Germinal center (tissue), 1 donor: Measurements from ENCODE around the gene MDM2.

Source experiments
- DNase-seq: peaks from one replicate; pipeline ENCODE4 v3.0.0; 2012; ENCODE audit warnings: mixed read lengths, low spot score

MDM2 gene

DNA sequence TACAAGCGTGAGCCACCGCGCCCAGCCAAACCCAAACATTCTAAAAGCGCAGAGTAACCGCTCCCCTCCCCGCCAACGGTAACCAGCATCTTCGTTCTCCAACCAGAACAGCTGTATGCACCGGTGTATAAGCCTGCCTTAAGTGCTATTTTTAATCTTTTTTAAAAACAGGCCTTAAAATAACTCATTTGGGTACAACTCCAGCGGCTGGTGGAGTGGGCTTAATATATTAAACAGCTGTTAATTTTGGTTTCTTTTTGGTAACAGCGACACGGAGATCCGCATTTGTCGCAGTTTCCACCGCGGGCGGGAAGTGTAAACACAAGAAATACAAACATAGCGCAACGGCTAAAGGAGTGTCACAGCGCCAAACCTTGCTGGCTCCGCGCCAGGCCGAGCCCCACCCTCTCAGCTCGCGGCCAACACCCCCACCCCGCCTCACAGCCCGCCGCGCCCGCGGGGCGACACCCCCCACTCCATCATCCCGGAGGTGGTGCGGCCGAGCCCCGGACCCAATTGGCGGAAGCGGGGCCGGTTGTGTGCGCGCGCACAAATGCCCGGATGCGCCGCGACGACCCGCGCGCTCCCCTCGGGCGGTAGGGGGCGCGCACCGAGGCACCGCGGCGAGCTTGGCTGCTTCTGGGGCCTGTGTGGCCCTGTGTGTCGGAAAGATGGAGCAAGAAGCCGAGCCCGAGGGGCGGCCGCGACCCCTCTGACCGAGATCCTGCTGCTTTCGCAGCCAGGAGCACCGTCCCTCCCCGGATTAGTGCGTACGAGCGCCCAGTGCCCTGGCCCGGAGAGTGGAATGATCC is at the start of gene MDM2:
Gene MDM2 (plus strand): TSS at position 602 of the 812 bp plus-strand sequence. CDS start 301 bp downstream, outside the sequence.
- DNase-seq: peak; percentile 98

DNA sequence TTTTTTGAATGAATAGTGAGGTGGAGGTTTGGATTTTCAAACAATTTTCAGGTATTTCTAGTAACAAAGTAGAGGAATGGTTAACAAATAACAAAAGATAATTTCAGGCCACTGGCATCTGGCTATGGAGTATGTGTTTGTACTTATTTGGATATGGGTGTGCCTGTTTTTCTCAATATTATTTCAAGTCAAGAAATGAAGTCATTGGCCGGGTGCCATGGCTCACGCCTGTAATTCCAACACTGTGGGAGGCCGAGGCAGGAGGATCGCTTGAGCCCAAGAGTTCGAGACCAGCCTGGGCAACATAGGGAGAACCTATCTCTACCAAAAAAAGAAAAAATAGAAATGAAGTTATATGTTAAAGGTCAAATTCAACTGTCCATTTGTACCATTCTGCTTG is 48.1 kb upstream of the MDM2 start:
- no peak for DNase-seq

DNA sequence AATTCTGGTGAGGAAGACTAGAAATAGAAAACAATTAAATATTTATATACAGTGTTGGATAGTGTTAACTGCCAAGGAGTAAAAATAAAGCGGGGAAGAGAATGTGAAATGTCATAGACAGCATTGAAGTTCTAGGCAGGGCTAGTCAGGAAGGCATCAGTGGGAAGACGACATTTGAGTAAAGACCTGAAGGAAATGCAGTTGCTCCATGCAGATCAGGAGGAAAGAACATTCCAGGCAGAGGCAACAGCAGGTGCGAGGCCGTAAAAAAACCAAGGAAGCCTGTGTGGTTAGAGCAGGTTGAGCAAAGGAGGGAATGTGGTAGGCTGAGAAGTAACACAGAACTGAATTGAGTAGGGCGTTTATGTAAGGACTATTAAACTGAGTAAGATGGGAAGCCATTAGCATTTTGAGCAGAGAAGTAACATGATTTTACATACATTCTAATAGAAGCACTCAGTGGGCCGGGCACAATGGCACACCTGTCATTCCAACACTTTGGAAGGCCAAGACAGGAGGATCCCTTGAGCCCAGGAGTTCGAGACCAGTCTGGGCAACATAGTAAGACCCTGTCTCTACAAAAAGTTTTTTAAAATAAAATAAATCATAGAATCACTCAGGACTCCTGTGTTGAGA is 47.1 kb upstream of the MDM2 start:
- DNase-seq: no peak

DNA sequence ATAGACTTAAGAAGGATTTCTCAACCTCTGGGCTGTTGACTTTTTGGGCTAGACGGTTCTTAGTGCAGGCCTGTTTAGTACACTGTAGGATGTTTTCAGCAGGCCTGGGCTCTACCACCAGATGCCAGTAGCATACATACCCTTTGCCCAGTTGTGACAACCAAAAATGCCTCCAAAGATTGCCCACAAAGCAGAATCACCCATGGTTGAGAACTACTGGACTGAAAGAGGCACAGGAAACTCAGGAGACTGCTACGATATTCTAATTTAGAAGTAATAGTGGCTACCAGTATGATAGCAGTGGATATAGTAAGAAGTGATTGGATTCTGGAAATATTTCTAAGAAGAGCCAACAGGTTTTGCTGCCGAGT is 46.5 kb upstream of the MDM2 start:
- no peak for DNase-seq

DNA sequence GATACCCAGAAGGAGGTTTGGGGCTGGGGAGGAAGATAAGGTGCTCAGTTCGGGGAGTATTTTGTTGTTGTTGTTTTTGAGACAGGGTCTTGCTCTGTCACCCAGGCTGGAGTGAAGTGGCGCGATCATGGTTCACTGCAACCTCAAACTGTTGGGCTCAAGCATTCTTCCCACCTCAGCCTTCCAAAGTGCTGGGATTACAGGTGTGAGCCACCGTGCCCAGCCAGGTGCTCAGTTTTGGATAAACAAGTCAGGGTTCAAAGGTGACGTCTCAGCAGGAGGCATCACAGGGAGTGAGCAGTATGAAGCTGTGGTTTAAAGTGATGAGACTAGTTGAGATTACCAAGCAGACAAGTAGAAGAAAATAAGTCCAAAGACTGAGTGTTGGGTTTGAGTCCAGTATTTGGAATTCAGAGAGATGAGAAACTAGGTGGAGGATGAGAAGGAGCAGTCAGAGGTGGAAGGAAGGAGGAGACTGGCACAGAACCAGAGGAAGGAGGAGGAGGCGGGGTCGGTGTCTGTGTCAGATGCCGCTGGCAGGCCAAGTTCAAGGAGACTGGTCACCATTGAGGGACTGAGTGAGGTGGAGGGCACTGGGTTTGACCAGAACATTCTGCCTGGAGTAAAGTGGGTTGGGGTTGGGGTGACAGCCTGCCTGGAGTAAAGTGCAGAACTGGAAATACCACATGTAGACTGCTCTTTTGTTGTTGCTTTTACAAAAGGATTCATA is 45.9 kb upstream of the MDM2 start:
- DNase-seq: no peak

DNA sequence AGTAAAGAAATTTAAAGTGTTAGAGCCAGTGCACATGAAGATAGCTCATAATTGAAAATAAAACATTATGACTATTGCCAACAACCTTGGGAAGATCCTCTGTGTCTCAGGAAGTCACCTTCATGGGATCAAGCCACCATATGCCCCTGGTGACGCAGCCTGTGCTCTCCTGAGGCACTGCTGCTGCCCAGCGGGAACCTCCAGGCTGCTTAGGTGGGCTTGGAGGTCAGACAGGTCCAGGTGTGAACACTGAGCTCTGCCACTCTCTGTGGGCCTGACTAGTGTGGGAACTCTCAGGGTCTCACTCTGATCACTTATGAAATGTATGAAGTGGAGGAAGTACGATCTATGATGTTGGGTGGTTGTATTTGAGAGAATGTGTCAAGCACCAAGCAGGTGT is 45.3 kb upstream of the MDM2 start:
- no peak for DNase-seq

DNA sequence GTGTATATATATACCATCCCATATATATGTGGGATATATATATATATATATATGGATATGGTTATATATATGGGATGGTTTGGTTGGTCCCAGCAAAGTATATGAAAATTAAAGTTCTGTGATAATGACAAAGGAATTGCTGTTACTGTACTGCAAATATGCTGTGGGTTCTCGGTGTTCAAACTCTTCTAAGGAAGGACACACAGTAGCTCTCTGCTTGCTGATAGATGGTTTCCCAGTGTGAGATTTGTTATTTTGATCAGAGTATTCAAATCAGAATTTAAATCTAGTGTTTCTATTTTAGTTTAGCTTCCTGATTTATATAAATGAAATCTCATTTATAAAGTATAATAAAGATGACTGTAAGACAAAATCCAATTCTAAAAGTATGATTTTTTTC is 42.3 kb upstream of the MDM2 start:
- DNase-seq: no peak

DNA sequence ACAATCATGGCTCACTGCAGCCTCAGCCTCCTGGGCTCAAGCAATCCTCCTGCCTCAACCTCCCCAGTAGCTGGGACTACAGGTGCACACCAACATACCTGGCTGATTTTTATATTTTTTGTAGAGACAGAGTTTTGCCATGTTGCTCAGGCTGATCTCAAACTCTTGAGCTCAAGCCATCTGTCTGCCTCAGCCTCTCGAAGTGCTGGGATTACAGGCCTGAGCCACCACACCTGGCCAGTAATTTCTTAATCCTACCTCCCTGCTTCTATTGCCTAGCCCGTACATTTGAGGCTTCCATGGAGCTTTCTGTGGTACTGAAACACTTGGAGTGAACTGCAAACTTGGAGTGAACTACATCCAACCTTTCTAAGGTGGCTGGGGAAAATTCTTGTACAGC is 41.3 kb upstream of the MDM2 start:
- no peak for DNase-seq

DNA sequence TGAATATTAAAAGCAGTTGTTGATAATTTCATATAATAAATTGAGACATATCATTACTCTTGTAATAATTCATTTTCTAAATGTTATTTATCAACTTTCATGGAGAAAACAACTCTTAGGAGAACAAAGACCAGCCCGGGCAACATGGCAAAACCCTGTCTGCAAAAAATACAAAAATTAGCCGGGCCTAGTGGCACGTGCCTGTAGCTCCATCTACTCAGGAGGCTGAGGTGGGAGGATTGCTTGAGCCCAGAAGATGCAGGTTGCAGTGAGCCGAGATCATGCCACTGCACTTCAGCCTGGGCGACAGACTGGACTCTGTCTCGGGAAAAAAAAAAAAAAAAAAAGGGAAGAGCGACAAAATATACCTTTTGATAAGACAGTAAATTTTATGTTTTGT is 40.8 kb upstream of the MDM2 start:
- DNase-seq: no peak

DNA sequence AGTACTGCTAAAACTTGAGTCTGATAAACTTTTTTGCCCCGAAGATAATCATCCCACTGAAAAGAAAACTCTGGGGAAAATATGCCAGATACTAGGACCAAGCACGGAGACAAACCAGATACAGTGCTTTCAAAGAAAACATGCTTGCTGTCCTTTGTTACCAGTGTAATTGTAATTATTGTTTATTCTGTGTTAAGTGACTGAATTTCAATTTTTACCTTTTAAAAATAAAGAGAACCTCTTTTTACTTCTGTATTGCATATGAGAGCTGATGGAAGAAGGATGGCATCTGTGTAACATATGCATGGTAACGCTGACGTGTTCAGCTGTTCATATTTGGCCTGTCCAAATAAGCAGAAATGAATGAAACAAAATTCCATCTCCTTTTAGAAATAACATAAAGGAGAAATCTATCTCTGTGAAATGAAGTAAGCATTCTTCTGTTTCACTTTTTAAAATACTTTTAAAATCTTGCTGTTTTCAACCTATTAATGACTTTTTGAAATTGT is 39.5 kb upstream of the MDM2 start:
- no peak for DNase-seq

DNA sequence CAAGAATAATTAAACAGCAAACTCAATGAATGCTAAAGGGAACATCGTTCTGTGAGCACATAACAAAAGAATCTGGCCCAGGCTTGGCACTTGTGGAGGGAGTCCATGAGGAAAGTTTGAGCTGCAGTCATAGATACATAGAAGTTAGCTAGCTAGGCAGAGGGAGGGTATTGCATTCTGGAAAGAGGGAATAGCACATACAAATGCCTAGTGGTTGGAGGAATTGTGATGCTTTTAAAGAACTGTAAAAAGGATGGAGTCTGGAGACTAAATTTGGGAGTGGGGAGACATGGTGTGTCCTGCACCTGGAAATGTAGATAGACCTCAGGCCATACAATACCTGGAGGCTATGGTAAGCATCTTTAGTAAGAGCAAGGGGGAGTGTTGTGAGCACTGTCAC is 38.0 kb upstream of the MDM2 start:
- DNase-seq: no peak

DNA sequence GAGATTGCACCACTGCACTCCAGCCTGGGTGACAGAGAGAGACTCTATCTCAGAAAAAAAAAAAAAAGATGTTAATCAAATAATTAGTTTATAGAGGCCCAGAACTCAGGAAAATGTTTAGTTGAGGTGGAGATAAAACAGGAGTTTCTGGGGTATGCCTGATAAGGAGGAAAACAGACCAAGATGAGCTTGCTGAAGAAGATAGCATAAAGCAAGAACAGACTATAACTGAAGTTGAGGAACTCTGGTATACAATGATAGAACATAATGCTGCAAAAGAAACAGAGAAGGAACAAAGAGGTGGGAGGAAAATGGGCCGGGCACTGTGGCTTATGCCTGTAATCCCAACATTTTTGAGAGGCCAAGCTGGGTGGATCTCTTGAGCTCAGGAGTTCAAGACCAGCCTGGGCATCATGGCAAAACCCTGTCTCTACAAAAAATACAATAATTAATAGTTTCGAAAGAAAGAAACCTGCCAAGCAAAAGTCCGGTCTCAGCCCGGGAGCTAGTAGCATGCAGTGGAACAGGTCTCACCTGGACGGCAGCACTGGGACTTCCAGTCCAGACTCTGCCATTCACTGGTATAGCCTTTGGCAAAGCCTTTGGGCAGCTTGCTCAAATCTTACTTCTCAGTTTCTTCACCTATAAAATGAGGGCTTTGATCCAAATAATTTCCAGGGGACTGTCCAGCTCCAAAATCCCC is 36.6 kb upstream of the MDM2 start:
- no peak for DNase-seq

DNA sequence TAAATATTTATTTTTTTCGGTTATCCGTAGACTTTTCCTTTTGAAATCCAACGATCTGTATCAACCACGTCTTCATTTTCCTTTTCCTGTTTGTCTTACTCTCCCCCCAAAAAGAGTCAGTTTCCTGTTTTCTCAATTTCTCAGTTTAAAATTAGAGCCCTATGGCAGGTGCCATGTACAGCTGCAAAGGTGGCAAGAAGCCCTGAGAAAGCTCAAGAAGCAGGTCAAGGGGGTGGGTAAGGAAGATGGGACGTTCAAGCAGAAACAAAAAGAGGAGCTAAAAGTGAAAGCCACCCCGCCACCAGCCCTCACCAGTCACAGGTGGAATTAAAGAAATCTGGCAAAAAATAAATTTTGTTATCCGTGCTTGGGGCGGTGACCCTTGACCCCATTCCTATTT is 35.3 kb upstream of the MDM2 start:
- DNase-seq: peak; percentile 74

DNA sequence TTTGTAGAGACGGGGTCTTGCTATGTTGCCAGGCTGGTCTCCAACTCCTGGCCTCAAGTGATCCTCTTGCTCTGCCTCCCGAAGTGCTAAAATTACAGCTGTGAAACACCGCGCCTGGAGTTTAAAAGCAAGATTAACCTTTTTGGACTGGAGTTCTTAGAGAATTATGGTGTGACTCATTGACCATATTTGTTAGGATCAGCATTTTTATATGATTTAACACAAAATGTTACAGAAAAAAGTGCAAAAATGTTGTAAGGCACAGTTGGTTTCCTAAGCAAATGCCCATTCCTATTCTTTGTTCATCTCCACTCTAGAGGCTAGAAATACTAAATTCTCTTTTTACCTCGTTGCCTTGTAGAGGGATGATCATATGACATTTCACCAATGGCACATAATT is 34.4 kb upstream of the MDM2 start:
- no peak for DNase-seq

DNA sequence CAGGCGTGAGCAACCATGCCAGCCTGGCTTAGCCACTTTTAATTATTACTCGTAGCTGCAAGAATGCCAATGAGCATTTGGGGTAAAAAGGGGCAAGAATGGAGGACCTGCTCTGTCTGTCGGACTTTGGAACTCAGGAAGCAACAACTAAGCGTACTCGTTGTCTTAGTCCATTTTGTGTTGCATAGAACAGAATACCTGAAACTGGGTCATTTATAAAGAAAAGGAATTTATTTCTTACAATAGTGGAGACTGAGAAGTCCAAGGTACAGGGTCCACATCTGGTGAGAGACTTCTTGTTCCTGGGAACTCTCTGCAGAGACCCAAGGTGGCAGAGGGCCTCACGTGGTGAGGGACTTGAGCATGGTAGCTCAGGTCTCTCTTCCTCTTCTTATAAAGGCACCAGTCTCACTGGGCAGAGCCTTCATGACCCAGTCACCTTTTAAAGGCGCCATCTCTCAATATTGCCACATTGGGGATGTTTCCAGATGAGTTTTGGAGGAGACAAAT is 32.8 kb upstream of the MDM2 start:
- no peak for DNase-seq

DNA sequence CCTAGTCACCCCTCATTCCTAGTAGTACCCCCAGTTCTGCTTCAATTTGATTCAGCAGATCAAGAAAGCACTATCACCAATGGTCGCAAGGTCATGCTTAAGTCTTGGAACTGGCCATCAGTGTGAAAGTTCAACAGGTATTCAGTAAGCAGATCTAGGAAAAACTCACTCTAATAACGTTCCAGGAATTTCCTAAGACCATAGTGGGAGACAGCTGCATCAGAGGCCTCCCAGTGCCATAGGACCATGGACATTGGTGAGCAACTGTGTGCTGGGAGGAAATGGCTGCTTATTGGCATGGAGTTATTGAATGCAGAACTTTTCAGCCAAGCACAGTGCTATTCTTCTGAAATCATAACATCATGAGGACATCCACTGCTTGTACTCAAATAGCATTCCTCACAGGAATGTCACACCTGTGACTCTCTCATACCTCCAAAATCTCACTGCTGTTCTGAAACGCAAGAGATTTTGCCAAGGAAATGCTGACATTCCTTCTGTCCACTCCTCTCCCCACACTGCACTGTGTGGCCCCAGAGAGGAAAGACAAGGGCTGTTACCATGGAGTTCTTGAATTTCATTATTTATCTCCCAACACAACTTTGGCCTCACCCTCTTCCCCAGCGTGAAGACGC is 30.9 kb upstream of the MDM2 start:
- no peak for DNase-seq

DNA sequence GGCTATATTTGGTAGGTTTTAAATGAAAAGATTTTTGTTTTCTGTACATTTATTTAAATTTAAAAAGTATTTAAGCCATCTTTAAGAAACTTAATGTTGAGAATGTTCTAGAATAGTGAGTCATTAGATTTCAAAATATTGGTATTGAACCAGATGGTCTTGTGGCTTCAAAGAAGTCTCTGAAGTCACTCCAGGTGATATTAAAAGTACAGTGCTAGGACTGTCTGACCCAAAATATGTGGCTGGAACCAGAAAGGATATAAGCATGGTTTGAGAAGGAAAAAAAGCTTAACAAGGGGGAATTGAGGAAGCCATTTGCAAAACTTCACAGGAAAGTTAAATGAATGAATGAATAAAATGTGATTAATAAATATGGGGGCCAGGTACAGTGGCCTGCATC is 28.7 kb upstream of the MDM2 start:
- DNase-seq: no peak

DNA sequence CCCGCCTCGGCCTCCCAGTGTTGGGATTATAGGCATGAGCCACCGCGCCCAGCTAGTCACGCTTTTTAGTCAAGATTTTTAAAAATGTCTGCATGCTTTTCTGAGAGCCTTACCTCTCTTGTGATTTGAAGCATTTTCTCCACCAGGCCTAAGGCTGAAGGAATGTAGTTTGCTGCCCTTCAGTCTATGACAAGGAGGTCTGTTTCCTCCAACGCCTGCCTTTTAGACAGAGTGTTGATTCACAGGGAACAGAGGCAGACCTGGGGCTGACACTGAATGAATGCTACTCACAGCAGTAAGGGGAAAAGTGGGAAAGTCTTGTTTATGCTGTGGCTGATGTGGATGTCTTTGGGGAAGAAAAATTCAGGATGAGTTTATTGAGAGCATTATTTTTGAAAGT is 27.2 kb upstream of the MDM2 start:
- DNase-seq: no peak

DNA sequence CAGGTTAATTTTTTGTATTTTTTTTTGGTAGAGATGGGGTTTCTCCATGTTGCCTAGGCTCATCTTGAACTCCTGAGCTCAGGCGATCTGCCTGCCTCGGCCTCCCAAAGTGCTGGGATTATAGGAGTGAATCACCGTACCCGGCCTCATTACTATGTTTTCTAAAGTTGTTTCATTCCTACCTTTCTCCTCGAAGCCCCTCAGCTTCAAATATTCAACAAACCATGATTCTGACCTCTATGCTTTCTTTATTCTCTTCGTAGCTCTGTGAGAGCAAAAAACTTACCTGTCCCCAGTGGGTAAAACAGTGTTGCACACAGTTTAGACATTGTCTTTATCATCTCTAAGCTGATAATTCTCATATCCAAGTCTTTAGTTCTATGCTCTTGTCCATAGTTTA is 26.2 kb upstream of the MDM2 start:
- DNase-seq: no peak

DNA sequence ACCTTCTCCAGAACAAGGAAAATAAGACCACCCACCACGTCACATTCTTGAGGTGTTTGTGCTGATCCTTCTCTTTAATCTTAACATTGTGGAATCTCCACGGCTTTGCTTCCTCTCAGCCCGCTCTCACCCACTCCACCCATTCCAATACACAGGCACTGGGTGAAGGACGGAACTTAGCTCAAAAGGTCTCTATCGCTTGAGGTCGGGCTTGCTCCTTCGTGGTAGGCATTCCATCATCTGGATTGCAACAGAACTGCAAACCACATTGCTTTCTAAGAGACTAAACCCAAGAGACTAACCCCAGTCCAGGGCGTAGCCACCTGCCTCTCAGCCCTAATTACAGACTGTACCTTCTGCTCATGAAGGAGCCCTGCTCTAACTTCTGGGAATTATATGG is 24.0 kb upstream of the MDM2 start:
- no peak for DNase-seq

DNA sequence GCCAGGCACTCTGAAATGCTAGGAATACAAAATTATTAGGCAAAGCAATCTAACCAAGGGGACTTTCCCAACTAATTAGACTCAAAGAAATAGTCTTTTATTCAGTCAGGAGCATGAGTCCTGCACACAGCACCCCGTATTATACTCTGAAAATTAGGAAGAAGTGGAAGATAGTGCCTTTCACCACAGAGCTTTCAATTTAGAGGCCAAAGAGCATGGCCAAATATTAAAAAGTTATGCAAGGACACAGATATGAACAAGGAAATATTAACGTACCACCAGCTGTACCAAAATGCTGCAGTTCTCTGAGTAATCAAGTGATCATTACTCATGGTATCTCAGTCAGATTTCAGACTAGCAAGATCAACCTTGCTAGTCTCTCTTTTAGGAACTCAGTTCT is 22.6 kb upstream of the MDM2 start:
- no peak for DNase-seq

DNA sequence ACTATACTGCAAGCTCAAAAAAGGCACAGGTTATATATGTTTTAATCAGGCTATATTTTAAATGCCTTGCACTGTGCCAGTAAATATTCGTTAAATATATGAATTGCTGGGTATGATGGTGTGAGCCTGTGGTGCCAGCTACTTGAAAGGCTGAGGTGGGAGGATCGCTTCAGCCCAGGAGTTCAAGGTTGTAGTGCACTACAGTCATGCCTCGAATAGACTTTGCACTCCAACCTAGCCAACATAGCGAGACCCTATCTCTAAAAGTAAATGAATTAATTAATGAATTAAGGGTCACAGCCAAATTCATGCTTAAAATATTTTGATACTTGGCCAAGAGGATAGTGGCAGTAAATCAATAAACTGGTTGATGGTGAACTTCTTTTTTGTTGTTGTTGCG is 22.2 kb upstream of the MDM2 start:
- DNase-seq: no peak
